Coronary artery (tissue), 2 donors: ENCODE results near the gene PSG1.
"Not testable (repeated sequence)": the region's sequence is repeated elsewhere in the genome, so short reads cannot be mapped to it uniquely, and the experiment has no call there.

ENCODE experiments used
- DNase-seq: peaks from one replicate; pipeline ENCODE4 v3.0.0-alpha.2; 2017; ENCODE audit warnings: low spot score
- H3K27ac ChIP-seq, 2 donors: fragments of 200-600 bp; sonication (generic); one replicate each; pipeline ENCODE4 v1.5.1; 2016 to 2019
- H3K4me3 ChIP-seq: fragments of 200-600 bp; sonication (generic); 2 replicates; pipeline ENCODE4 v1.5.1; 2016; ENCODE audit warnings: mild to moderate bottlenecking, moderate library complexity
- TF ChIP-seq, protein P1 (sequence below): fragments of 200-600 bp; sonication (generic); IDR thresholded peaks from one replicate; pipeline ENCODE4 v1.5.1; 2019; ENCODE audit warnings: antibody characterized with exemption

Gene PSG1

DNA sequence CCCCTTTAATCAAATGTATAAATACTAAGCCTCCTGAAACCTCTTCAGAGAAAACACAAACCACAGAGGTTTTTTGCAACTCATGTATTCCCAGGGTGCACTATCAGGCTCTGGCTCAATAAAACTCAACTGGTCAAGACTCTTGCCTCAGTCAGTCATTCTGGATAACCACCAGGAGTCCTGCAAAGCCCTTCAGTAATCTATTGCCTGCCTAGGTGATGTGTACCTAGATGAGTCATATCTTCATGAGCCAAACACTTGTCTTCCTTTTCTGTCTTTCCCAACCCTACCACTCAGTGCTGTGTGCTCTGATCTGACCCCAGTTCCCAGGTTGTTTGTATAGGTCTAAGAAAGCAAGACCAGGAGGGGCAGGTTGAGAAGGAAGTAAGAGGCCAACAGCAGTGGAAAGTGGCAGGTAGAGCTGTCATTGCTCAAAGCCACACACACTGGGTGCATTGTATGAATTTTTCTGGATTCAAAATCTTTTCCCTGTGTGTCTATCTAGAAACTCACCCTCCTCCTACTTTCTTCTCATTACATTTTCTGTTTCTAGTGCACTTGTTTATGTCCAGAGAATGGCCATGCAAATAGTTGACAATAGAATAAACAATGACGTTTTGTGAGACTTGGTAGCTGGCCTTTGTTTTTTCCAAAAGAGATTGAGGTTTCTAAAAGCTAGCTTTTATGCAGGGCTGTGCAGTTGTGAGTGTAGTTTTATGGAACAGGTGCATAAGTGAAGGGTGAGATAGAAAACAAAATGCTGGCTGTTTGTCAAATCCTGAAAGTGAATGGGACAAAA lies 48.1 kb downstream of the PSG1 start:
- no peak overlapping the region for H3K4me3 ChIP-seq
- TF ChIP-seq, protein P1, sequence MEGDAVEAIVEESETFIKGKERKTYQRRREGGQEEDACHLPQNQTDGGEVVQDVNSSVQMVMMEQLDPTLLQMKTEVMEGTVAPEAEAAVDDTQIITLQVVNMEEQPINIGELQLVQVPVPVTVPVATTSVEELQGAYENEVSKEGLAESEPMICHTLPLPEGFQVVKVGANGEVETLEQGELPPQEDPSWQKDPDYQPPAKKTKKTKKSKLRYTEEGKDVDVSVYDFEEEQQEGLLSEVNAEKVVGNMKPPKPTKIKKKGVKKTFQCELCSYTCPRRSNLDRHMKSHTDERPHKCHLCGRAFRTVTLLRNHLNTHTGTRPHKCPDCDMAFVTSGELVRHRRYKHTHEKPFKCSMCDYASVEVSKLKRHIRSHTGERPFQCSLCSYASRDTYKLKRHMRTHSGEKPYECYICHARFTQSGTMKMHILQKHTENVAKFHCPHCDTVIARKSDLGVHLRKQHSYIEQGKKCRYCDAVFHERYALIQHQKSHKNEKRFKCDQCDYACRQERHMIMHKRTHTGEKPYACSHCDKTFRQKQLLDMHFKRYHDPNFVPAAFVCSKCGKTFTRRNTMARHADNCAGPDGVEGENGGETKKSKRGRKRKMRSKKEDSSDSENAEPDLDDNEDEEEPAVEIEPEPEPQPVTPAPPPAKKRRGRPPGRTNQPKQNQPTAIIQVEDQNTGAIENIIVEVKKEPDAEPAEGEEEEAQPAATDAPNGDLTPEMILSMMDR, result no peak
- no peak overlapping the region for H3K27ac ChIP-seq
- no peak for DNase-seq

DNA sequence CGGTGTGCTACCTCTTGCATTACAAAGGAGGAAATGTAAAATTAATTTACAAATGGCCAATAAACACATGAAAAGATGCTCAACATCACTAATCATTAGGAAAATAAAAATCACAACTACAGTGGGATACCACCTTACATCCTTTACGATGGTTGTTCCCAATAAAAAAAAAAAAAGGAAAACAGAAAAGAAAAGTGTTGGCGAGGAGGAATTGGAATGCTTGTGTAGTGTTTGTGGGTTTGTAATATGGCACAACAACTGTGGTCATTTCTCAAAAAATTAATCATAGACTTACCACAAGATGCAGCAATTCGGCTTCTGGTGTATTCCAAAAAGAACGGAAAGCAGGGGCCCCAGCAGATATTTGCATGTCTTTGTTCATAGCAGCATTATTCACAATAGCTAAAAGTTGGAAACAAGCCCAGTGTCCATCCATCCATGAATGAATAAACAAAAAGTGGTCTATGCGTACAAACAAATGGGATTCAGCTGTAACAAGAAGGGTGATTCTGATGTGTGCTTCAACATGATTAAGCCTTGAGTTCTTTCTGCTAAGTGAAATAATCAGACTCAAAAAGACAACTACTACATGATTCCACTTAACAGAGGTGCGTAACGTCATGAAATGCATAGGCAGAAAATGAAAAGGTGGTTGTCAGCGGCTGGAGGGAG lies 58.1 kb downstream of the PSG1 start:
- H3K4me3 ChIP-seq, DNase-seq, H3K27ac ChIP-seq: not testable (repeated sequence)

DNA sequence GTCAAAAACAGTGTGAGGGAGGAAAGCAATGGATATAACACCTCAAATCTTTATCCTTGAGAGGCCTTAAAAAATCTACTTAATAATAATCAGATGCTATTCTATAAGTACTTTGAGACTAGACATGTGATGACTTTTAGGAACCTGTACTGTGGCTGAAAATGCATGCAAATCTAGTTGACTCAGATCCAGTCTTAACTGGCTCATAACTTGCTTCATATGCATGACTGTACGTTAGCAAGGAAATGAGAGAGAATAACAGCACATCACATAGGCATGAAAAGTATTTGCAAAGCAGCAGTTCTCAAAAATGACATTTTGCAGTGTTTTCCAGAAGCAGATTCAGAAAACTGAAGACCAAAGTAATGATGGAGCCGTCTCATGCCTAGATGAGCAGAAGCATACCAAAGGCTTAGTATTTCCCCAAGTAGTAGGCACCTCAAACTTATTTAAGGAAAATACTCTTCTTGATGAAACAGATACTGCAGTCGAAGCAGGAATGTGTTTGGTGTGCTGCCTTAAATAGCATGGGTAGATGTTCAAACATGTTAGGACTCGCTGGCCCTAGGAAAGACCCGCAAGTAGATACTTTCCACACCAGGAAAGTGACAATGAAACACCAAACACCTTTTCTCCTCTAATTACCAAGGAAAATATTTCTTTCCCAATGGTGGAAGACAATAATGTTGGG lies 59.4 kb downstream of the PSG1 start:
- H3K27ac ChIP-seq, DNase-seq: not testable (repeated sequence)

DNA sequence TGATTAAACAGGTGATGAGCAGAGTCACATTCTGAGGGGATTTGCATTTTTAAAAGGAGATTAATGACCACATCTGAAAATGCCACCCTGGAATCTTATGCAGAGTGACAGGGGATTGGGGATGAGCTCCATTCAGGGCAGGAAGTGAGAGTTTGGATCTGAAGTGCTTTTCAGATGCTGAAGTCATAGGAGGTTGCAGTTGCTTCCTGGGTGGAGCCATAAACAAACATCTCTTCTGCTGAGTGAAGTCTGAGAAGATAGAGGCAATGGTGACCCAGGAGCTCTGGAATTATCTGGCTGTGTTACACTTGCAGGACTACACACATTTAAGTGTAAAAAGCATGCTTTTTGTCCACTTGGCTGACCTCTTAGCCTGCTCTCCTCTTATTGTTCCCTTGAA lies 62.6 kb downstream of the PSG1 start:
- DNase-seq, result no peak
- TF ChIP-seq, protein P1, result no peak
- no peak overlapping the region for H3K4me3 ChIP-seq
- H3K27ac ChIP-seq, result no peak overlapping the region

More for the DNA sequence above, 59.4 kb downstream of the PSG1 start:
- H3K4me3 ChIP-seq, result not testable (repeated sequence)
